Nephron progenitor cell (in vitro differentiated cells): Measurements from ENCODE around the gene RECK.
A peak's percentile ranks its signal among the peaks of the same experiment; 100 is the strongest.

Experiments used
- DNase-seq: peaks from one replicate; pipeline ENCODE4 v3.0.0; 2021
- H3K27ac Mint-ChIP-seq: 2 replicates; pipeline ENCODE4 v1.8.0; 2021; ENCODE audit warnings: mild to moderate bottlenecking, moderate library complexity, mixed read lengths
- H3K27me3 Mint-ChIP-seq: 2 replicates; pipeline ENCODE4 v1.8.0; 2021; ENCODE audit warnings: mild to moderate bottlenecking, low read depth, mixed read lengths; ENCODE audit not compliant: poor library complexity
- H3K36me3 Mint-ChIP-seq: 2 replicates; pipeline ENCODE4 v1.8.0; 2021; ENCODE audit warnings: low read depth, mixed read lengths
- H3K4me1 Mint-ChIP-seq: 2 replicates; pipeline ENCODE4 v1.8.0; 2021; ENCODE audit warnings: mixed read lengths
- H3K4me3 Mint-ChIP-seq: 2 replicates; pipeline ENCODE4 v1.8.0; 2021; ENCODE audit warnings: mild to moderate bottlenecking, moderate library complexity, mixed read lengths
- H3K9me3 Mint-ChIP-seq: 2 replicates; pipeline ENCODE4 v1.8.0; 2021; ENCODE audit warnings: mild to moderate bottlenecking, moderate library complexity, mixed read lengths
- TF ChIP-seq, protein P1 (sequence below): fragments of 200-600 bp; sonication (generic); IDR thresholded peaks from 2 replicates; pipeline ENCODE4 v1.5.0; 2021; ENCODE audit warnings: antibody characterized with exemption

Gene RECK

DNA sequence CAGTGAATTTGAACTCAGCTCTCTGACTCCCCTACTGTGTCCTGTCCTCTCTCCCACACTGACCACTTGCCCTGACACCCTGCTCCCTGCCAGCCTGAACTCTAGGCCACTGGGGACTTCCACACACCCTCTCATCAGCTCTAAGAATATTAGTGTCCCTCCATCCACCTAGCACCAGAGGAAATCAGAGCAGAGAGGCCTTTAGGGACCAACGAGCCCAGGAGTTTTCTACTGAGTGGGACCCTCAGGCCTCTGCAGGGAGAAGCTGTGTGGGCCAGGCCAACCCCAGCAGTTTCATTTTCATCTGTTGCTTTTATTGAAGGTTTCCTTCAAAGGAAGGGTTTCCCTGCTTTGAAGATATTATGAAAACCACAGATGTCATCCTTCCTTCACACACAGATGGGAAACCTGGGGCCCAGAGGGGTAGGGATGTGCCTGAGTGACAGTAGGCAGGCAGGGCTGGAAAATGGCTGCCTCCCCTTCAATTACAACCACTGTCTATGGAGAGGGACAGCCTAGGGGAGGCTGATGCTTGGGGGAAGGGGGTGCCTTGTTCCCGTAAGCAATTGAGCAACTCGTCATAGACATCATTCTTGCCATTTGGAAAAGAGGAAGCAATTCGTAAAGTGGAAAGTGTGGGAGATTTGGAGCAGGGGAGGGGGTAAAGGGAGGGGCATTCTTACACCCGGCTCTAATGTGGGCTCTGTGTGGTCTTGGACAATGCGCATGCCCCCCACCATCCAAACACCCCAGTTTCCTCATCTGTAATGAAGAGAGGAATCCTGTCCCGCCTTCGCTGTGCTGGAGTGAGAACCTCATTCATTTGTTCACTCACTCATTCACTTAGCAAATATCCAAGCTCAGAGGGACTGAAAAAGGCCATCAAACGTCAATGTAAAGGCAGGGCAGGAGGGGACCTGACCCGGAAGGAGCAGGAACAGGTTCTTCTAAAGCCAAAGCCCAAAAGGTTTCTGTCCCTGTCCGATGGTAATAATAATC, 103.7 kb downstream of the RECK start:
- Mint-ChIP-seq H3K4me1 (peaks cover 59% of the 10 kb centered on the region), H3K4me3 (no peak overlapping the region), H3K27ac (no peak overlapping the region), H3K9me3 (peaks cover 3% of the 10 kb centered on the region), H3K27me3 (peaks cover 28% of the 10 kb centered on the region), H3K36me3 (peaks cover 13% of the 10 kb centered on the region)
- TF ChIP-seq, protein P1, sequence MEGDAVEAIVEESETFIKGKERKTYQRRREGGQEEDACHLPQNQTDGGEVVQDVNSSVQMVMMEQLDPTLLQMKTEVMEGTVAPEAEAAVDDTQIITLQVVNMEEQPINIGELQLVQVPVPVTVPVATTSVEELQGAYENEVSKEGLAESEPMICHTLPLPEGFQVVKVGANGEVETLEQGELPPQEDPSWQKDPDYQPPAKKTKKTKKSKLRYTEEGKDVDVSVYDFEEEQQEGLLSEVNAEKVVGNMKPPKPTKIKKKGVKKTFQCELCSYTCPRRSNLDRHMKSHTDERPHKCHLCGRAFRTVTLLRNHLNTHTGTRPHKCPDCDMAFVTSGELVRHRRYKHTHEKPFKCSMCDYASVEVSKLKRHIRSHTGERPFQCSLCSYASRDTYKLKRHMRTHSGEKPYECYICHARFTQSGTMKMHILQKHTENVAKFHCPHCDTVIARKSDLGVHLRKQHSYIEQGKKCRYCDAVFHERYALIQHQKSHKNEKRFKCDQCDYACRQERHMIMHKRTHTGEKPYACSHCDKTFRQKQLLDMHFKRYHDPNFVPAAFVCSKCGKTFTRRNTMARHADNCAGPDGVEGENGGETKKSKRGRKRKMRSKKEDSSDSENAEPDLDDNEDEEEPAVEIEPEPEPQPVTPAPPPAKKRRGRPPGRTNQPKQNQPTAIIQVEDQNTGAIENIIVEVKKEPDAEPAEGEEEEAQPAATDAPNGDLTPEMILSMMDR, result no peak
- no peak for DNase-seq

DNA sequence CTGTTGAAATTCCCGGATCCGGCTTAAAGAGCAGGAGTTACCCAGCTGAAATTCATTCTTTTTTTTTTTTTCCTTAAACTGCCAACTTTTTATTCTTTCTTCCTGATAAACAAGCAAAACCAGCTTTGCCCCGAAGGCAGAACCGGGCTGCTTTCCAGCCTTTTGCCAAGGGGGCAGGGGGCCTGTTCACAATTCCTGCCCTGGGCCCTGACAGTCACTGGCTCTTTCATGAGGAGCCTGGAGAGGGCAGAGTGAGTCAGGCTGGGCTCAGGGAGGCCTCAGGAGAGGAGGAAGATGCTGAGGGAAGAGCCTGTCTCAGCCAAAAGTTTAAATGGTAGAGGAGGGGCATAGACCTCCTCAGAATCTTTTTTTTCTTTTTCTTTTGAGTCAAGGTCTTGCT, 104.6 kb downstream of the RECK start:
- Mint-ChIP-seq H3K4me1 (peaks cover 61% of the 10 kb centered on the region), H3K27ac (no peak overlapping the region), H3K27me3 (peaks cover 20% of the 10 kb centered on the region), H3K36me3 (peaks cover 22% of the 10 kb centered on the region), H3K9me3 (peaks cover 12% of the 10 kb centered on the region), H3K4me3 (no peak overlapping the region)
- peak; percentile 12 for DNase-seq
- TF ChIP-seq, protein P1, result no peak

DNA sequence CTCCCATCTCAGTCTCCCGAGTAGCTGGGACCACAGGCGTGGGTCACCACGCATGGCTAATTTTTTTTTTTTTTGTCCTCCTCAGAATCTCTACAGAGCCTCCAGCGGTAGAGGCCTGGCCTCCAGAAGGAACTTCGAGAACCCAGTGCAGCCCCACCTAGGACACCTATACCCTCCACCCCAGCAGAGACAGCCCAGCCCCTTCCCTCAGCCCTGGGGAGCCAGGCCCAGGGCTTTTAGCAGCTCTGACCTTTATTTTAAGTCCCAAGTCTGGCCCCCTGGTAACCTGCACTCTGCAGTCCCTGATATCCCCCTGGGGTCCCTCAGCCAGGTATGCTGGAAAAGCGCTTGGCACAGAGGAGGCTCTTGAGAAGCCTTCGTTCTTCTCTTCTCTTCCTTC, 105.0 kb downstream of the RECK start:
- no peak for DNase-seq
- TF ChIP-seq, protein P1, result no peak
- Mint-ChIP-seq H3K4me1 (peaks cover 64% of the 10 kb centered on the region), H3K27ac (no peak overlapping the region), H3K27me3 (peaks cover 20% of the 10 kb centered on the region), H3K4me3 (no peak overlapping the region), H3K36me3 (peaks cover 24% of the 10 kb centered on the region), H3K9me3 (peaks cover 14% of the 10 kb centered on the region)

DNA sequence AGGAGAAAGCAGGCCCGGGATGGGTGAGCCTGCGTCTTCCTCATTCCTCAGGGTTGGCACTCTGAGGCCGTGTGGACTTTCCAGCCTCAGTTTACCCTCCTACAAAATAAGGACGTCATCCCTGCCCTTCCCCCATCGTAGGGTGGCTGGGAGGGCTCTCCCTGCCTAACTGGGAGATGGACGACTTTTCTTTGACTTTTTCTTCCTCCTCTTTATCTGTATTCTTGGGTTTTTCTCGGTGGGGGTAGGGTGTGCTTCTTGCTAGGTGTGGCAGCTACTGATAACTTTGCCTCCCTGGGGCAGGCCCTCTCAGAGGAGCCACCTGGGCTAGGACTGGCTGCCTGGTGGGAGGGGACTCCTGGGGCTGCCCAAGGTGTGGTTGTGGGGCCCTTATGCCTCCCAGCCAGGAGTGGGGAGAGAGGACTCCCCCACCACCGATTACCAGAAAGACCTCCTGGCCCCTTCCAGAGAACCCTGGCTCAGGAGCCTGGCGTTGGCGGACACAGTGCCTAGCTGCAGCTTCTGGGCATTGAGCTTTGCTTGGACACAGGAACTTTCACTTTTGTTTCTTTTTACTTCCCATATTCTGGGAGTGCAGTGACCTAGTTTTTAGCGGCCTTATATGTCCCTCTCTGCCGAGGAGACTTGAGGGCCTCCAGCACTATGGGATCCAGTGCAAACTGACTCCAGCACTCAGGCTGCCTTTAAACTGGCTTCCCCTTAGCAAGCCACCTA, 106.0 kb downstream of the RECK start:
- peaks cover 14% of the 10 kb centered on the region for H3K9me3 Mint-ChIP-seq
- H3K27ac Mint-ChIP-seq, result no peak overlapping the region
- TF ChIP-seq, protein P1, result no peak
- peaks cover 33% of the 10 kb centered on the region for H3K36me3 Mint-ChIP-seq
- no peak for DNase-seq
- peaks cover 62% of the 10 kb centered on the region for H3K4me1 Mint-ChIP-seq
- peaks cover 17% of the 10 kb centered on the region for H3K27me3 Mint-ChIP-seq
- no peak overlapping the region for H3K4me3 Mint-ChIP-seq

DNA sequence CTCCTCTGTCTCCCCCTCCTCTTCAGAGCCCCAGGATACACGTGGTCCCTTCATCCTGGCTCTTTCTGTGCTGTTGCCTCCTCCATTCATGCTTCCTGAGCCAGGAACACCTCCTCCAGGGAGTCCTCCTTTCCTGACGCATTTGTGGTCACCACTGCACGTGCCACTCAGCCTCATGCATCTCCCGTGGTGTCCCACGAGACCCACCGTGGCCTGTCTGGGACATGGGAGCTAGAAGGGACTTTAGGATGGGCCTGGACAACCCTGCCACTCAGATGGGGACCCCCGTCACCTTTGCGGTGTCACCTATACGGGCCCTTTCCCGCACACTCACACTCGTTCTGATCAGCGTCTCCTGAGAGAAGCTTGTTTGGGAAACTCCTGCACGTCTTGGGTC, 106.5 kb downstream of the RECK start:
- H3K9me3 Mint-ChIP-seq, result peaks cover 14% of the 10 kb centered on the region
- H3K4me3 Mint-ChIP-seq, result no peak overlapping the region
- H3K36me3 Mint-ChIP-seq, result peaks cover 35% of the 10 kb centered on the region
- H3K27ac Mint-ChIP-seq, result no peak overlapping the region
- peaks cover 11% of the 10 kb centered on the region for H3K27me3 Mint-ChIP-seq
- no peak for DNase-seq
- peaks cover 59% of the 10 kb centered on the region for H3K4me1 Mint-ChIP-seq
- TF ChIP-seq, protein P1, result no peak
